HG02981 (cell line): ENCODE measurements around the gene KIAA1958.

Experiments used
- ATAC-seq: cut with Tn5 transposase; IDR thresholded peaks from one replicate; pipeline ENCODE4 v1.9.1; 2021; ENCODE audit warnings: mild to moderate bottlenecking, moderate library complexity; ENCODE audit not compliant: unreplicated experiment

Gene KIAA1958

GRCh38 chr9:112527959-112528358 lies 41.3 kb downstream of the KIAA1958 start:
- no peak for ATAC-seq

DNA sequence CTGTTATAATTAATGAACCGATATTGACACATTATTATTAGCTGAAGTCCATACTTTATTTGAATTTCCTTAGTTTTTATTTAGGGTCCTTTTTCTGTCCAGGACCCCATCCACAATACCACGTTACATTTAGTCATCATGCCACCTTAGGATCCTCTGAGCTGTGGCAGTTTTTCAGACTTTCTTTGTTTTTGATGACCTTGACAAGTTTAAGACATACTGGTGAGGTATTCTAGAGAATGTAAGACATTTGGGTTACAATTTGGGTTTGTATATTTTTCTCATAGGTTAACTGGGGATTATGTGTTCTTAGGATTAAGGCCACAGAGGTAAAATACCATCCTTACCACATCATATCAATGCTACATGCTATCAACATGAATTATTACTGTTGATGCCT lies 42.7 kb downstream of the KIAA1958 start:
- ATAC-seq = no peak

DNA sequence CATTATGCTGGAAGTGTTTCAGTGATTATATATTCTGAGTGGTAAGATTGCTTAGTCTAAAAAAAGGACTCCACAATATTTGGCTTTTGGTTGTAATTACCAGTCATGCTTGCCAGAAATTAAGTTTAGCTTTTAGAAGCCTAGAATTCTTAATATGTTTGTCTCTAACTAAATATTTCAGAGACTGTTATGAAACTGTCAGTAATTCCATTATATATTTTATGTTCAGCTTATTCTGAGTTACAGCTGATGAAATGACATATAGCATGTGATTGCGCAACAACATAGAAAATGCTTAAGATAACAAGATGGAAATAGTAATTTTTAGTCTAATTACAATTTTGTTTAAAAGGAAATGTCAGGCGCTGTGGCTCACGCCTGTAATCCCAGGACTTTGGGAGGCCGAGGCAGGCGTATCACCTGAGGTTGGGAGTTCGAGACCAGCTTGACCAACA lies 44.2 kb downstream of the KIAA1958 start:
- no peak for ATAC-seq

- no peak for ATAC-seq
These were observed 45.1 kb downstream of the KIAA1958 start for GRCh38 chr9:112531666-112532282.

GRCh38 chr9:112532427-112532826 lies 45.8 kb downstream of the KIAA1958 start:
- ATAC-seq = no peak

DNA sequence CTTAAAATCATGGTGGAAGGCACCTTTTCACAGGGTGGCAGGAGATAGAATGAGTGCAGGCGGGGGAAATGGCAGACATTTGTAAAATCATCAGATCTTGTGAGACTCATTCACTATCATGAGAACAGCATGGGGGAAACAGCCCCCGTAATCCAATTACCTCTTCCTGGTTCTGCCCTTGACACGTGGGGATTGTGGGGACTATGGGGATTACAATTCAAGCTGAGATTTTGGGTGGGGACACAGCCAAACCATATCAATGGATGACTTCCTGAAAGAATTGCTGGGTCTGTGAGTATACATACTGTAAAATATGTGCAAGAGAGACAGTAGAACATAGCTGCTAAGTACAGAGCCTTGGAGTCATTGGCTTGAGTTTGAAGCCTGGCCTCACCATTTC lies 47.0 kb downstream of the KIAA1958 start:
- ATAC-seq = no peak

DNA sequence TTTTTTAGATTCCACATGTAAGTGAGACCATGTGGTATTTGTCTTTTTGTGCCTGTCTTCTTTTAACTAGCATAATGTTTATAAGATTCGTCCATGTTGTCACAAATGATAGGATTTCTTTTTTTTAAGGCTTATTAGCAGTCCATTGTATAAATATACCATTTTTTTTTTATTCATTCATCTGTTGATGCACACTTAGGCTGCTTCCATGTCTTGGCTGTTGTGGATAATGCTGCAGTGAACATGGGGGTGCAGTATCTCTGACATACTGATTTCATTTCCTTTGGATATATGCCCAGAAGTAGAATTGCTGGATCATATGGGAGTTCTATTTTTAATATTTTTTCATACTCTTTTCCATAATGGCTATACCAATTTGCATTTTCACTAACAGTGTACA lies 48.7 kb downstream of the KIAA1958 start:
- no peak for ATAC-seq

DNA sequence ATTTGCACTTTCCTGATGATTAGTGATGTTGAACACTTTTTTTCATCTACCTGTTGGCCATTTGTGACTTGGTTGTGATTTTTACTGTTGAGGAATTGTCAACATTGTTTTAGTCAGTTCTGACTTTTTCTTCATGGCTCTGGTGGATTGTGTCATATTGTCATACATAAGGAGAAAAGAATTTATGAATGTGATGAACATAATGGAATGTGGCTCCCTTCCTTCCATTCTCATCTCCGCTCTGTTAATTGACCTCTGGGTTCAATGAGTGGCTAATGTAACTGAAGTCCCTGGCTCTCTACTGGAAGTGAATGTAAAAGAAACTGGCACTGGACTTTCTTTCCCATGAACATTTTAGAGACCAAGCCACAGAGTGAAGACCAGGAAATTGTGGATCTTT lies 49.2 kb downstream of the KIAA1958 start:
- no peak for ATAC-seq

- ATAC-seq = no peak
These were observed 50.9 kb downstream of the KIAA1958 start for GRCh38 chr9:112537561-112537960.

DNA sequence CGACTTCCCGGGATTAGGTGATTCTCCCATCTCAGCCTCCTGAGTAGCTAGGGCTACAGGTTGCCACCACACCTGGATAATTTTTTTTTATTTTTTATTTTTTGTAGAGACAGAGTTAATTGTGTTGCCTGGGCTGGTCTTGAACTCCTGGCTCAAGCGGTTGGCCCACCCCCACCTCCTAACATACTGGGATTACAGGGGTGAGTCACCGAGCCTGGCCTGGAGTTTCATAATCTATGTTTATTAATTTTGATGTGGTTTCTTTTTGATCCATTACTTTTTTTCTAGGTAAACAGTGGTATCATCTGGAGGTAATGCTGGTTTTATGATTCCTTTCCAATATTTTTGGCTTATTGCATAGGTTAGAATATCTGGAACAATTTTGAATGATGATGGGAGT lies 54.2 kb downstream of the KIAA1958 start:
- ATAC-seq = no peak

GRCh38 chr9:112541685-112542084 lies 55.1 kb downstream of the KIAA1958 start:
- no peak for ATAC-seq

GRCh38 chr9:112542593-112543292 lies 56.1 kb downstream of the KIAA1958 start:
- no peak for ATAC-seq

GRCh38 chr9:112544477-112544876 lies 57.9 kb downstream of the KIAA1958 start:
- no peak for ATAC-seq

- no peak for ATAC-seq
These were observed 58.6 kb downstream of the KIAA1958 start for GRCh38 chr9:112545237-112545636.

- peak; percentile 67 for ATAC-seq
These were observed 59.8 kb downstream of the KIAA1958 start for GRCh38 chr9:112546149-112547012.

DNA sequence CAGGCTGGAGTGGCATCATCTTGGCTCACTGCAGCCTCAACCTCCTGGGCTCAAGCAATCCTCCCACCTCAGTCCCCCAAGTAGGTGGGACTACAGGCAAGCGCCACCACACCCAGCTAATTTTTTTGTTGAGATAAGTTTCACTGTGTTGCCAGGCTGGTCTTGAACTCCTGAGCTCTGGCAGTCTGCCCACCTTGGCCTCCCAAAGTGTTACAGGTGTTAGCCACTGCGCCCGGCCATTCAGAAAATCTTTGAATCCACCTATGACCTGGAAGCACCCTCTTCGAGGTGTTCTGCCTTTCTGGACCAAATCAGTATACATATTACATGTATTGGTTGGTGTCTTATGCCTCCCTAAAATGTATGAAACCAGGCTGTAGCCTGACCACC lies 61.4 kb downstream of the KIAA1958 start:
- no peak for ATAC-seq

- ATAC-seq = no peak
These were observed 62.4 kb downstream of the KIAA1958 start for GRCh38 chr9:112548836-112549595.

GRCh38 chr9:112550531-112550930 lies 63.9 kb downstream of the KIAA1958 start:
- no peak for ATAC-seq

DNA sequence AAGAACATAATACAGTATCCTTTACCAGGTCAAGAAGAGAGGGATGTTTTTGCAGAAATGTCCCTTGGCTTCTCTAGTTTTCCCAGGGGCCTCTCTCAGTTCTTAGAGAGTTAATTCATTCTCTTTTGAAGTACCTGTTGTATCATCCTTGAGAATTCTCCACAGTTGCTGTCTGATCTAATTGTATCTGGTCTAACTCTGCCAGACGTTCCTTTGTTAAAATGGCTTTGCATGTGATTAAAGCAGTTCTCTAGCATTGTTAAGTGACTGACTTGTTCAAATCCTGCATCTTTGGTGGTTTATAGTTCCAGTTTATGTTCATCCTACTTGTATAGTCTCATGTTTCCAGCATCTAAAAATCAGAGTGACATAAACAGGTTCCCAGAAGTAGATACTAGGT lies 65.0 kb downstream of the KIAA1958 start:
- ATAC-seq = no peak

DNA sequence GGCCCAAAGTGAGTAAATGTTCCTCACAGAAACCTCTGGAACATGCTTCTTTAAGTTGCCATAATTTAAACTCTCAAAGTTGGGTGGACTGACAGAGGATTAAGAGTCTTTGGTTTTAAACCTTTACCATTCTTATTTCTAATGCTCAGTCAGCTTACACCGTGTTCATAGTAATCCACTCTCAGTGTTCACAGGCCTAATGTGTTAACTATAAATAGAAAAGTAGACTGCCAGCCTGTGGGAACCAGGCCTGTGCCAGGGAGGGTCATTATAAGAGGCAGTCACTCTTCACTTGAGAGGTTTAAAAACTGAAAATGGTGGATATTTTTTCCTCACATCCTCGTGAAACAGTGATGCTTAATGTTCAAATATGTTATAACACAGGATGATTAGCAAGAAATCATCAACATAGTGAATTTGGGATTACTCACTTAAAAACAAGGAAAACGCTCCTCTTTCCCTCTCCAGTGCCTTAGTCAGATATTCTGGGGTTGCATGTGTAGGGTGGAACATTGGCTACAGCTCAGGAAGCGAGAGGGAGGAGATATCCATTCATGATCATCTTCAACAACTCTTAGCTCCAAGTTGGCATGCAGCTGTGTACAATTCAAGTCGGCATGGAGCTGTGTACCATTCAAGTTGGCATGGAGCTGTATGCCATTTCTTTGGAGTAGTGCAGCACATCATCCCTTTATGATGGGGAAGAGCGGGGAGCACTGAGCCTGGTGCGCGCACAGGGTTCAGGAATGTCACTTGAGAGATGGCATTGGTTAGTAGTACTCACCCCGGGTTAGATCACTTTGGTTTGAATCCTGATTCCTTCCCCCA lies 65.8 kb downstream of the KIAA1958 start:
- ATAC-seq = no peak
